ENCODE measurements around the gene AFDN. TPM values are rescaled to one million over a fixed set of nuclear protein-coding genes. Genes with fewer than 3 reads are reported as not detected.

The AFDN gene
- total RNA-seq, 1 experiment from 2014 or later: 182 TPM

GRCh38 chr6:167918548-167919278 is 92.0 kb downstream of the AFDN start (continued):
- no peak for TF ChIP-seq ZMAT4 (CRISPR knock-in tag; IDR thresholded peaks at IDR 0.05)
- TF ChIP-seq TEAD1 (CRISPR knock-in tag; IDR thresholded peaks at IDR 0.05): no peak
- TF ChIP-seq NFYB (CRISPR knock-in tag; conservative IDR thresholded peaks at IDR 0.05; ENCODE audit: low read depth): no peak
- TF ChIP-seq, protein P1, sequence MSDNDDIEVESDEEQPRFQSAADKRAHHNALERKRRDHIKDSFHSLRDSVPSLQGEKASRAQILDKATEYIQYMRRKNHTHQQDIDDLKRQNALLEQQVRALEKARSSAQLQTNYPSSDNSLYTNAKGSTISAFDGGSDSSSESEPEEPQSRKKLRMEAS (CRISPR knock-in tag; IDR thresholded peaks at IDR 0.05): no peak
- no peak for TF ChIP-seq RORB (CRISPR knock-in tag; IDR thresholded peaks at IDR 0.05)
- TF ChIP-seq ZNF219 (CRISPR knock-in tag; IDR thresholded peaks at IDR 0.05; ENCODE audit: borderline replicate concordance): no peak
- TF ChIP-seq USF1 (CRISPR knock-in tag; IDR thresholded peaks at IDR 0.05): no peak

GRCh38 chr6:167919349-167919748 is 92.6 kb downstream of the AFDN start:
- Mint-ChIP-seq H3K4me3 (no peak overlapping the region), H3K27ac (no peak overlapping the region), H3K9me3 (no peaks in the 10 kb centered on the region), H3K36me3 (peaks cover 62% of the 10 kb centered on the region), H3K4me1 (no peaks in the 10 kb centered on the region), H3K27me3 (ENCODE audit: low read depth) (no peaks in the 10 kb centered on the region)
- ATAC-seq (no peak), DNase-seq (ENCODE audit: low spot score) (no peak)
- ChIA-PET CTCF (no interaction called here), POLR2A (no interaction called here)
- no peak for TF ChIP-seq GTF2I (CRISPR knock-in tag; conservative IDR thresholded peaks at IDR 0.05)

- no peak for ATAC-seq
- H3K27me3 Mint-ChIP-seq (ENCODE audit: low read depth): no peaks in the 10 kb centered on the region
- H3K4me3 Mint-ChIP-seq: no peak overlapping the region
- peaks cover 64% of the 10 kb centered on the region for H3K36me3 Mint-ChIP-seq
- H3K4me1 Mint-ChIP-seq: no peaks in the 10 kb centered on the region
- 0 out of 2 replicates have a peak overlapping the region, but pooled peaks have one; percentile 29 for H3K27ac Mint-ChIP-seq
- no peak for DNase-seq (ENCODE audit: low spot score)
- CTCF ChIA-PET: no interaction called here
- H3K9me3 Mint-ChIP-seq: no peaks in the 10 kb centered on the region
- POLR2A ChIA-PET: interaction anchor here (0.6 kb wide), 1 partner anchor 760 kb away, joined by 4 read pairs; no protein-coding TSS in a partner anchor
- no peak for TF ChIP-seq ZNF423 (CRISPR knock-in tag; IDR thresholded peaks at IDR 0.05)
- TF ChIP-seq HMGXB4 (CRISPR knock-in tag; IDR thresholded peaks at IDR 0.05): no peak
- no peak for TF ChIP-seq ZNF425 (CRISPR knock-in tag; conservative IDR thresholded peaks at IDR 0.05)
- TF ChIP-seq USF1 (CRISPR knock-in tag; IDR thresholded peaks at IDR 0.05): no peak
- TF ChIP-seq, protein P2, sequence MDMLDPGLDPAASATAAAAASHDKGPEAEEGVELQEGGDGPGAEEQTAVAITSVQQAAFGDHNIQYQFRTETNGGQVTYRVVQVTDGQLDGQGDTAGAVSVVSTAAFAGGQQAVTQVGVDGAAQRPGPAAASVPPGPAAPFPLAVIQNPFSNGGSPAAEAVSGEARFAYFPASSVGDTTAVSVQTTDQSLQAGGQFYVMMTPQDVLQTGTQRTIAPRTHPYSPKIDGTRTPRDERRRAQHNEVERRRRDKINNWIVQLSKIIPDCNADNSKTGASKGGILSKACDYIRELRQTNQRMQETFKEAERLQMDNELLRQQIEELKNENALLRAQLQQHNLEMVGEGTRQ (CRISPR knock-in tag; IDR thresholded peaks at IDR 0.05): no peak
- no peak for TF ChIP-seq E2F4 (CRISPR knock-in tag; IDR thresholded peaks at IDR 0.05; ENCODE audit: borderline replicate concordance, low read depth)
- no peak for TF ChIP-seq ARID4B (CRISPR knock-in tag; IDR thresholded peaks at IDR 0.05; ENCODE audit: borderline replicate concordance)
- TF ChIP-seq, protein P3, sequence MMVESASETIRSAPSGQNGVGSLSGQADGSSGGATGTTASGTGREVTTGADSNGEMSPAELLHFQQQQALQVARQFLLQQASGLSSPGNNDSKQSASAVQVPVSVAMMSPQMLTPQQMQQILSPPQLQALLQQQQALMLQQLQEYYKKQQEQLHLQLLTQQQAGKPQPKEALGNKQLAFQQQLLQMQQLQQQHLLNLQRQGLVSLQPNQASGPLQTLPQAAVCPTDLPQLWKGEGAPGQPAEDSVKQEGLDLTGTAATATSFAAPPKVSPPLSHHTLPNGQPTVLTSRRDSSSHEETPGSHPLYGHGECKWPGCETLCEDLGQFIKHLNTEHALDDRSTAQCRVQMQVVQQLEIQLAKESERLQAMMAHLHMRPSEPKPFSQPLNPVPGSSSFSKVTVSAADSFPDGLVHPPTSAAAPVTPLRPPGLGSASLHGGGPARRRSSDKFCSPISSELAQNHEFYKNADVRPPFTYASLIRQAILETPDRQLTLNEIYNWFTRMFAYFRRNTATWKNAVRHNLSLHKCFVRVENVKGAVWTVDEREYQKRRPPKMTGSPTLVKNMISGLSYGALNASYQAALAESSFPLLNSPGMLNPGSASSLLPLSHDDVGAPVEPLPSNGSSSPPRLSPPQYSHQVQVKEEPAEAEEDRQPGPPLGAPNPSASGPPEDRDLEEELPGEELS (CRISPR knock-in tag; IDR thresholded peaks at IDR 0.05): no peak
- TF ChIP-seq FOXJ3 (CRISPR knock-in tag; IDR thresholded peaks at IDR 0.05; ENCODE audit: borderline replicate concordance): no peak
Observed at GRCh38 chr6:167920165-167920564, 93.5 kb downstream of the AFDN start.
